Subcutaneous adipose tissue (tissue), 4 donors: ENCODE results near the gene MAST4. TPM values are rescaled to one million over a fixed set of nuclear protein-coding genes. Genes with fewer than 3 reads are reported as not detected.

Experiments used
- CTCF ChIP-seq: fragments of 450-650 bp; IDR thresholded peaks from one replicate; pipeline ENCODE4 v1.5.1; 2016; ENCODE audit warnings: low read depth, mild to moderate bottlenecking, control low read depth, antibody characterized with exemption, moderate library complexity
- total RNA-seq, 4 donors: library from RNA; depleted of rRNA; stranded (reverse); fragments of >200 nt; gene quantifications; one replicate each; pipeline ENCODE4 v1.1.0, GENCODE V29; 2016

MAST4 gene
- total RNA-seq, 4 donors from 2014 or later: 35.2 to 60.7 (median 52.9) TPM

- no peak for TF ChIP-seq CTCF
Measured at GRCh38 chr5:66963559-66963971, 367.4 kb downstream of the MAST4 start.

- TF ChIP-seq CTCF: no peak
Measured at GRCh38 chr5:66966439-66966838, 370.2 kb downstream of the MAST4 start.

- TF ChIP-seq CTCF: no peak
Measured at GRCh38 chr5:66967102-66967501, 370.9 kb downstream of the MAST4 start.

GRCh38 chr5:66967826-66968262 lies 371.7 kb downstream of the MAST4 start:
- no peak for TF ChIP-seq CTCF

GRCh38 chr5:66969484-66969883 lies 373.3 kb downstream of the MAST4 start:
- TF ChIP-seq CTCF: no peak

- no peak for TF ChIP-seq CTCF
Measured at GRCh38 chr5:66969963-66970362, 373.8 kb downstream of the MAST4 start.

GRCh38 chr5:66972004-66972403 lies 375.8 kb downstream of the MAST4 start:
- no peak for TF ChIP-seq CTCF
